Tracheal epithelial cell (primary cell): Measurements from ENCODE around the gene DARS1. TPM values are rescaled to one million over a fixed set of nuclear protein-coding genes. Genes with fewer than 3 reads are reported as not detected.

Source experiments
- total RNA-seq: library from RNA; depleted of rRNA; stranded (reverse); fragments of >200 nt; gene quantifications from 2 replicates; pipeline ENCODE4 v1.2.1, GENCODE V29; 2014

DARS1 gene
- total RNA-seq = 119 and 135 TPM in 2 replicates

DNA sequence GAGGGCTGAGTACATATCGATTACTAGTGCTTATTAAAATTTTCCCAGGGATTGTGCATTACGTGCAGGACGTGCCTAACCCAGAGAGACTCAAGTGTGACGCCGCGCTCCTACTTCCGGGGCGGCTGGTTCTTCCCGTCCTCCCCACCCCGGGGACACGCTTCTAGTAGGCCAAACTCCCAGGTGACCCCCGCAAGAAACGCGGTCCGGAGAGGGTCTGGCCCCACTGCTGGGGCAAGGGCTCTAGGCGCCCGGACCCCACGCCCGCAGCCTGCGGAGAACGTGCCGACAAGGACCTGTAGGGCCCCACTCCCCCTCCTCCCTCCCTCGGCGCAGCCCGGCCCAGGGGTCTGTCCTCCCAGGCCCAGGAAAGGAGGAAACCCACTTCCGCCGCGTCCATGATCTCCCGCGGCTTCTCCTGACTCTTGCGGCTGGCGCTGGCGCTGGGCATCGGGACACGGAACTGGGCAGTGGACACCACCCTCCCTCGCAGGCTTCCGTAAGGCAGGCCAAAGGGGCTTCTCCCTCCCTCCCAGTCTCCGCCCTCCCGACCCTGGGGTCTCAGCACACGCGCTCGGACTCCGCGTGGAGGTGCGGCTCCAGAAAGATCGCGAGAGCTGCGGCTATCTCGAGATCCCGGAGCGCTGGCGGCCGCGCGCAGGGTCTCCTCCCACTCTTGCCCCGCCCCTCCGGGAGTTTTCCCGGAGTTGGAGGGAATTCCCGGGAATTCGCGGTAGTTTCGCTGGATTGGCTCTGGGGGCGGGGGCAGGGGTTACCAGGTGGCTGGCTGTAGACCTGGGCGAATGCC is at the start of gene DARS1:
Gene DARS1, minus strand, starts transcription at position 609 of the 808 bp plus-strand sequence. Its CDS starts 158 bp downstream, at position 451.

DNA sequence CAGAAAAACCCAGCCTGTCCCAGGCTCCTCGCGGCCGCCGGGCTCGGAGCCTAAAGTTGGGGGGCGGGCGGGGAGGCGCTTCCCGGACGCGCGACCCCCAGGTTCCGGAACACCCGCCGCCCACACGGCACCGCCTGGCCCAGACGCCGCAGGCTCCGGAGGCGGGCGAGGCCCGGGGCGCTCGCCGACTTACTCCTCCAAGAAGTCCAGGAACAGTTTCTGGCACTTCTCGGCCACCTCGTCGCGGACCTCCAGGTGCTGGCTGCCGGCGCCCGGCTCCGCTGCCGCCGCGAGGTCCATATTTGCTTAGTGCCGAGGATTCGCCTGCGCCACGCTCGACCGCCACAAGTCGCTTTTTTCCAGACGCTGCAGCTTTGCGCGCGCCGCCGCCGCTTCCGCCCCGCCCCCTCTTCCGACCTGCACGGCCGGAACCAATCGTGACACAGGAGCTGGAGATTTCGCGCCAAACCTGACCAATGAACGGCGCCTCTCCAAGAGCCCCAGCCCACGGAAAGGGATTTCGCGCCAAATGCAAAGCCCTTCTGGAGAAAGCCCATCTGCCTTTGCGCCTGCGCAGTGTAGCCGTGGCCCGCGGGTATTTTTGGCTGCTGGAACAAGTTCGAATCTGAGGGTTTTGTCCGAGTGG is 109.2 kb downstream of the DARS1 start, which contains the start of gene MCM6:
Gene MCM6, minus strand, starts transcription at position 378 of the 646 bp plus-strand sequence. Its CDS starts 78 bp downstream, at position 300.

Other genes starting within 250 kb of the DARS1 start
- 39.9 and 43.4 TPM in 2 replicates for gene UBXN4, start 243.8 kb downstream of the DARS1 start, total RNA-seq
- not detected in 2 replicates for gene LCT, start 148.4 kb downstream of the DARS1 start, total RNA-seq
- gene MCM6, start 109.2 kb downstream of the DARS1 start, total RNA-seq = 5.1 and 6.0 TPM in 2 replicates
- gene CXCR4, start 132.5 kb upstream of the DARS1 start, total RNA-seq = 0.48 TPM in 1 of 2 replicates, not detected in the other